Esophagus muscularis mucosa (tissue), 3 donors: ENCODE results near the gene TMEM175.

Source experiments
- POLR2A ChIP-seq: fragments of 450-650 bp; IDR thresholded peaks from one replicate; pipeline ENCODE4 v1.6.1; 2017; ENCODE audit warnings: antibody characterized with exemption, moderate library complexity, mild to moderate bottlenecking, low read depth
- TF ChIP-seq, protein P1 (sequence below), 3 experiments: fragments of 200-600 bp in 2 of 3; fragments of 450-650 bp in 1 of 3; sonication (generic) in 2 of 3; IDR thresholded peaks; one replicate each; pipeline ENCODE4 v1.5.1; 2017 to 2019; ENCODE audit warnings: antibody characterized with exemption in 3 of 3, mild to moderate bottlenecking in 2 of 3, moderate library complexity in 1 of 3

DNA sequence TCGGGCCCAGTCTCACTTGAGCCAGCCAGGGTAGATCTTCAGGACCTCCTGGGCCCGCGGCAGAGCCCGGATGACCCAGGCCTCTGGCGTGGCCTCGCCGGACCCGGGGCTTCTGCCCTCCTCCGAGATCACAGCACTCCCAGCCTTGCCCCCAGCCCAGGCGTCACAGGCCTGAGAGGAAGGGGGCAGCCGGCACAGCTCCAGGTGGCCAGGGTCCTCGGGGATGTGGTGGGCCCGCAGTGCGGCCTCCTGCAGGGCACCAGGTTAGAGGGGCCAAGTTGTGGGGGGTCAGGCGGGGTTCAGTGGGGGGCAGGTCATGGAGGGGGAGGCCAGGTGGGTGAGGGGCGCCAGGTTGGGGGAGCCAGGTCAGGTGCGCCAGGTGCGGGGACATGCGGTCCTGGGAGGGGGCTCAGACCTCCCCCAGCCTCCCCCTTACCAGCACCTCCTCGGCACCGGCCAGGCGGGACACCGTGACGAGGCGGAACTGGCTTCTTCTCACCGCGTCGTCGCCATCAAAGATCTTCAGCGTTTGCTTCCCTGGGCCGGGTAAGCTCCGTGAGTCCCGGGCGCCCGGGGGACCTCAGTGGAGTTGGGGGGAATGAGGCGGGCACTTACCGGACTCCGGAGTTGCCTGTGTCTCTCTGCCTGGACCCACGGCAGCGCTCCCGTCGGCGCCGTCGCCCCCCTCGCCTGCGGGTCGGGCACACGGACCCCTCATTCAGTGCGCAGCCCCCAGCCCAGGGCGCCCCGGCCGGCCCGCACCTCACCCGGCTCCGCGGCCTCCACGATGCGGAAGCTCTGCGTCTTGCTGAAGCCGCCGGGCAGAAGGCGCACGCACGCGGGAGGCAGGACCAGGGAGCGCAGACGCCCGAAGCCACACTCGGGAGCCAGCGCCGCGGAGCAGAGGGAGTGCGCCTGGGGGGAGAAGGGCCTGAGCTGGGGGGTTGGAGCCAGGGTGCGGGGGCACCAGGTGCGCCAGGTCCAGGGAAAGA, 35.1 kb downstream of the TMEM175 start:
- TF ChIP-seq, protein P1, sequence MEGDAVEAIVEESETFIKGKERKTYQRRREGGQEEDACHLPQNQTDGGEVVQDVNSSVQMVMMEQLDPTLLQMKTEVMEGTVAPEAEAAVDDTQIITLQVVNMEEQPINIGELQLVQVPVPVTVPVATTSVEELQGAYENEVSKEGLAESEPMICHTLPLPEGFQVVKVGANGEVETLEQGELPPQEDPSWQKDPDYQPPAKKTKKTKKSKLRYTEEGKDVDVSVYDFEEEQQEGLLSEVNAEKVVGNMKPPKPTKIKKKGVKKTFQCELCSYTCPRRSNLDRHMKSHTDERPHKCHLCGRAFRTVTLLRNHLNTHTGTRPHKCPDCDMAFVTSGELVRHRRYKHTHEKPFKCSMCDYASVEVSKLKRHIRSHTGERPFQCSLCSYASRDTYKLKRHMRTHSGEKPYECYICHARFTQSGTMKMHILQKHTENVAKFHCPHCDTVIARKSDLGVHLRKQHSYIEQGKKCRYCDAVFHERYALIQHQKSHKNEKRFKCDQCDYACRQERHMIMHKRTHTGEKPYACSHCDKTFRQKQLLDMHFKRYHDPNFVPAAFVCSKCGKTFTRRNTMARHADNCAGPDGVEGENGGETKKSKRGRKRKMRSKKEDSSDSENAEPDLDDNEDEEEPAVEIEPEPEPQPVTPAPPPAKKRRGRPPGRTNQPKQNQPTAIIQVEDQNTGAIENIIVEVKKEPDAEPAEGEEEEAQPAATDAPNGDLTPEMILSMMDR (IDR thresholded peaks at IDR 0.05): no peak
- no peak for TF ChIP-seq POLR2A
